ENCODE measurements around the gene FOXP4.

Gene FOXP4

GRCh38 chr6:41570259-41570615, 24.1 kb downstream of the FOXP4 start:
- ChIA-PET CTCF (interaction anchor here (0.7 to 3.0 kb wide), 5 partner anchors 9 to 202 kb away, joined by 3 to 12 read pairs (median 9); no protein-coding TSS in a partner anchor), POLR2A (no interaction called here)
- TF ChIP-seq CTCF (IDR thresholded peaks at IDR 0.05; ENCODE audit: insufficient read depth, low read length, missing control alignments): no peak
- H3K4me3 ChIP-seq (ENCODE audit: low read depth, low read length): no peak overlapping the region
- no peak for DNase-seq (ENCODE audit: low read depth, low spot score)

GRCh38 chr6:41571021-41571780, 25.0 kb downstream of the FOXP4 start:
- TF ChIP-seq CTCF (IDR thresholded peaks at IDR 0.05; ENCODE audit: insufficient read depth, low read length, missing control alignments): no peak
- DNase-seq (ENCODE audit: low read depth, low spot score): no peak
- ChIA-PET CTCF (interaction anchor here (1.2 to 3.0 kb wide), 5 partner anchors 8 to 203 kb away, joined by 3 to 12 read pairs (median 9); no protein-coding TSS in a partner anchor), POLR2A (no interaction called here)
- no peak overlapping the region for H3K4me3 ChIP-seq (ENCODE audit: low read depth, low read length)

GRCh38 chr6:41572613-41573012, 26.4 kb downstream of the FOXP4 start:
- H3K4me3 ChIP-seq (ENCODE audit: low read depth, low read length): no peak overlapping the region
- DNase-seq (ENCODE audit: low read depth, low spot score): no peak
- TF ChIP-seq CTCF (IDR thresholded peaks at IDR 0.05; ENCODE audit: insufficient read depth, low read length, missing control alignments): no peak
- POLR2A ChIA-PET: no interaction called here
- CTCF ChIA-PET: interaction anchor here (2.7 to 3.0 kb wide), 2 partner anchors 148 to 204 kb away, joined by 9 to 12 read pairs; no protein-coding TSS in a partner anchor

- DNase-seq (ENCODE audit: low read depth, low spot score): no peak
- H3K4me3 ChIP-seq (ENCODE audit: low read depth, low read length): no peak overlapping the region
- CTCF ChIA-PET: no interaction called here
- POLR2A ChIA-PET: no interaction called here
- TF ChIP-seq CTCF (IDR thresholded peaks at IDR 0.05; ENCODE audit: insufficient read depth, low read length, missing control alignments): no peak
These were observed 27.1 kb downstream of the FOXP4 start for GRCh38 chr6:41573276-41573675.

GRCh38 chr6:41573985-41574384, 27.8 kb downstream of the FOXP4 start:
- POLR2A ChIA-PET: no interaction called here
- CTCF ChIA-PET: interaction anchor here (1.7 kb wide), 1 partner anchor 206 kb away, joined by 3 read pairs; no protein-coding TSS in a partner anchor
- no peak for TF ChIP-seq CTCF (IDR thresholded peaks at IDR 0.05; ENCODE audit: insufficient read depth, low read length, missing control alignments)
- no peak for DNase-seq (ENCODE audit: low read depth, low spot score)
- H3K4me3 ChIP-seq (ENCODE audit: low read depth, low read length): no peak overlapping the region

GRCh38 chr6:41575598-41575997, 29.4 kb downstream of the FOXP4 start:
- POLR2A ChIA-PET: no interaction called here
- TF ChIP-seq CTCF (IDR thresholded peaks at IDR 0.05; ENCODE audit: insufficient read depth, low read length, missing control alignments): no peak
- no peak for DNase-seq (ENCODE audit: low read depth, low spot score)
- CTCF ChIA-PET: interaction anchor here (0.6 to 1.7 kb wide), 2 partner anchors 204 to 208 kb away, joined by 3 read pairs; no protein-coding TSS in a partner anchor
- H3K4me3 ChIP-seq (ENCODE audit: low read depth, low read length): no peak overlapping the region

Measured in AG04449 (cell line).